Urothelium cell line (cell line): Measurements from ENCODE around the gene SLC27A1.

Experiments used
- DNase-seq: peaks from one replicate; pipeline ENCODE4 v3.0.0; 2011; ENCODE audit warnings: low spot score, mixed read lengths
- FAIRE-seq: peaks from 2 replicates; lab custom pipeline; 2011; peaks lifted over from hg19 to GRCh38; lab: Jason Lieb, UNC

Gene SLC27A1

DNA sequence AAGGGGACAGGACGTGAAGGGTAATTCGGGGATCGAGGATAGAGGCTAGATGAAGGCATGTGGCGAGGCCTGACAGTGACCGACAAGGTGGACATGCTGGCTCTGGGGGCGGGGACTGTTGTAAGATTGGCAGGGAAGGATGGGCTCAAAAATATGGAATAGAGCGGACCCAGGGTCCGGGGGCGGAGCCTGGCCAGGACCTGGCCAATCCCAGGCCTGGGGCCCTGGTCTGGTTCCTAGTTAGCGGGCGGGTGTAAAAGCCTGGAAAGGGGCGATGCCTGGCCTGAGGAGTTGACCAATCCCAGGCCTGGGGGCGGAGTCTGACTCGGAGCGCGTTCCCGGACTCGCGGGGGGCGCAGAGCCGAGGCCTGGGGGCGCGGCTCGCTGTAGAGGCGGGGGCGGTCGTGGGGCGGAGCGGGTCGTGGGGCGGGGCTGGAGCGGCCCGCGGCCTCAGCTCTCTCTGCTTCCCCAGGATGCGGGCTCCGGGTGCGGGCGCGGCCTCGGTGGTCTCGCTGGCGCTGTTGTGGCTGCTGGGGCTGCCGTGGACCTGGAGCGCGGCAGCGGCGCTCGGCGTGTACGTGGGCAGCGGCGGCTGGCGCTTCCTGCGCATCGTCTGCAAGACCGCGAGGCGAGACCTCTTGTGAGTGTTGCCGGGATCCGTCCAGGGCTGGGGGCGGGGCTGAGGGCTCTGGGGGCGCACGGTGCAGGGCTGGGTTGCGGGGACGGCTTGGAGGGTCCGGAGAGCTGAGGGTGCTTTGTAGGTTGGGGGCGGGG is at the start of gene SLC27A1:
TSS of gene SLC27A1 (plus strand) at position 457 of the 774 bp plus-strand sequence. CDS start at position 474, 17 bp downstream.
- DNase-seq (peak; percentile 93), FAIRE-seq (no peak)

DNA sequence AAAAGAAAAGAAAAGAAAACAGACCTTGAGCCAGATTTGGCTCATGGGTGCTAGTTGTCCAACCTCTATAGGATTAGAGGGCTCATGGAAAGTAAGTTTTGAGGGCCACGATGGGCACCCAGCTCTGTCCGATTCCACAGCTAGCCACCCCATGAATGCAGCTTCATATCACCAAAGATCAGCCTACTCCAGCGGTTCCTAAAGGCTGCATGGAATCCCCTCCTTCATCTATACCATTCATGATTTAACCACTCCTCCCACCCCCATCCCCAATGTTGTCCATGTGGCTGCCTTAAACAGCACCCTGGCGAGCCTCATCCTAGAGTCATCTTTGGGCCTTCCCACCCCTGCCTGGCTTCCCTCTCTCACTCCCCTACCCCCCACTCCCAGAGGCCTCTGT is 48.4 kb upstream of the SLC27A1 start:
- DNase-seq, result no peak
- no peak for FAIRE-seq

DNA sequence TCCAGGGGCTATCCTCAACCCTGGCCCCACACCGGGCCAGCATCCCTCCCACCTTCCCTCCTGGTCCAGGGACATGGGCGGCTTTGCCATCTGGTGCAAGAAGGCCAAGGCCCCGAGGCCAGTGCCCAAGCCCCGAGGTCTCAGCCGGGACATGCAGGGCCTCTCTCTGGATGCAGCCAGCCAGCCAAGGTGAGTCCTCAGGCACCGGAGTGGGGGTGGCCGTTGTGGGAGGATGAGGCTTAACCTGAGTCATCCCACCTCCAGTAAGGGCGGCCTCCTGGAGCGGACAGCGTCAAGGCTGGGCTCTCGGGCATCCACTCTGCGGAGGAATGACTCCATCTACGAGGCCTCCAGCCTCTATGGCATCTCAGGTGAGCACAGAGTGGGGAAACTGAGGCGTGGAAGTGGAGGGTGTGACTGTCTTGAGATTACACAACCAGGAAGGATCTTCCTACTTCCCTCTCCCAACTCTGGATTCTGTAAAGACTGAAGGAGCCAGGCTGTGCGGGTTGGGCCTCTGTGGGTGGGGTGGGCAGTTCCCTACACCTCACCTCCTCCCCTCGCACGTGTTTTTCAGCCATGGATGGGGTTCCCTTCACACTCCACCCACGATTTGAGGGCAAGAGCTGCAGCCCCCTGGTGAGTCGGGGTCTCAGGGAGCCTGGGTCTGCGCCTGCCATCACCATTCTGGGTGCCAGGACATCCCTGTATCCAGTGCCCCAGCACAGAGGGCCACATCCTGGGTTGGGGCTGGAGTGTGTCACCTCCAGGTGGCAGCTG is 46.7 kb upstream of the SLC27A1 start:
- DNase-seq (no peak), FAIRE-seq (no peak)

DNA sequence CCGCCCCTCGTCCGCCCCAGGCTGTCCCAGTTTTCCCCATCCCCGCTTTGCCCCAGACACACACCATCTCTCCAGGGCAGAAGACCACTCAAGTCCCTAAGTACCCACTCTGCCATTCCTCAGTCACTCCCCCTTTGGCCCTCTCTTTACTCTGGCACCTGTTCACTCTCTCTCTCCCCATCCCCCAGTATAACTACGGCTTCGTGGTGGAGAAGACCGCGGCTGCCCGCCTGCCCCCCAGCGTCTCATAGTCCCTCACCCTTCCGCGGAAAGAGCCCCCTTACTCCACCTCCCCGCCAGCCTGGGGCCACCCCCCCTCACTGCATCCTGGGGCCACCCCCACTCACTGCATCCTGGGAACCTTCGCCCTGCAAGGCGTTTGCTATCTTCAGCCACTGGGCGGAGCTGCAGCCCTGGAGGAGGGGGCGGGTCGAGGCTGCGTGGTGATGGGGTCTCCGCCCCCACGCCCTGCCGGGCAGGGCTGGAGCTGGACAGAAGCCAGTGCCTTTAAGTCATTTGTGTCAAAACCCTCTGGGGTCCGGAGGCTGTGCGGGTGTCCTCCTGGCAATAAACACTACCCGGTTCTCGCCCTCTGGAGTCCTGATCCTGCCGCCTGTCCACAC is 45.5 kb upstream of the SLC27A1 start:
- no peak for FAIRE-seq
- DNase-seq, result peak; percentile 64

GRCh38 chr19:17429641-17430113 is 40.6 kb upstream of the SLC27A1 start:
- DNase-seq, result no peak
- no peak for FAIRE-seq

DNA sequence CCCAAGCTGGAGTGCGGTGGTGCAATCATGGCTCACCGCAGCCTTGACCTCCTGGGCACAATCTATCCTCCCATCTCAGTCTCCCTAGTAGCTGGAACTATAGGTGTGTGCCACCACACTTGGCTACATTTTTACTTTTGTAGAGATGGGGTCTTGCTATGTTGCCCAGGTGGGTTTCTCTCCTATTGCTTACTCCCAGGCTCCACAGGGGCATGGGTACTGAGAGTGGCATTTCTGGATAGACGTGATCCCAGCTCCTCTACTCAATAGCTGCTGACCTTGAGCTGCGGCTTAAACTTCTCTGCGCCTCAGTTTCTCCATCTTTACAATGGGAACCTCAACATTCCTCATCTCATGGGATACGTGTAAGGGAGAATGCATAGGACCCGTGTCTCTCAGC is 38.9 kb upstream of the SLC27A1 start:
- no peak for DNase-seq

GRCh38 chr19:17435218-17435617 is 35.1 kb upstream of the SLC27A1 start:
- no peak for FAIRE-seq

More for the DNA sequence above, 38.9 kb upstream of the SLC27A1 start:
- FAIRE-seq, result no peak

DNA sequence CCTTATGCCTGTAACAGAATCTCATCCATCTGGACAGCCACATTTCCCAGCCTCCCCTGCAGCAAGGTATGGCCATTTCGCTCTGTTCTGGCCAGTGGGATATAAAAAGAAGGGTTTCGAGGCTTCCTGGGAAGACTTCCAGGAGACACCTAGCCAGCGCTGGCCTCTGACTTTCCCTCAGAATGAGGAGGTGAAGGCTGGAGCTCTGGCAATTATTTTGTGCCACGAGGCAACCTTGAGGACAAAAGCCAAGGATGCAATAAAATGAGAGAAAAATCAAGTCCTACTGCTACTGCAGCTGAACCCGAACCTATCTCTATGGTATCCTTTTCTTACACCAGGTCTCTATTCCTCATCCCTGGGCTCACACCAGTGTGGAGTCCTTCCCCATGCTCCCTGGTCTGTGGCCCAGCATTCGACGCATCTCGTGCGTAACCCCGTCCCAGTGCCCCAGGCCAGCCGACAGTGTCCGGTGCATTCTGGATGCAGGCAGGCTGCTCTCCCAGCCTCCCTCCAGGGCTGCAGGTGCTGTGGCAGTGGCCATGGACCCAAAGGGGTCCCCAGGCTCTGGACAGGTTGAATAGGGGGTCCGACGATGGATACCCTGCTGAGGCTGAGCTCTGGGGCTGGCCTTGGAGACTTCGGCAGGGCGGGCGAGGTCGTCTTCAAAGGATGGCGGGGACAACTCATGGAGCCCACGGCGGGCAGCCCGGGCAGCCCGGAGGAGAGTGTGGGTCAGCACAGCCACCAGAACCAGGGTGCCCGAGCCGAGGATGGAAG is 34.0 kb upstream of the SLC27A1 start:
- FAIRE-seq (no peak), DNase-seq (no peak)

More at GRCh38 chr19:17435218-17435617, 35.1 kb upstream of the SLC27A1 start:
- no peak for DNase-seq

DNA sequence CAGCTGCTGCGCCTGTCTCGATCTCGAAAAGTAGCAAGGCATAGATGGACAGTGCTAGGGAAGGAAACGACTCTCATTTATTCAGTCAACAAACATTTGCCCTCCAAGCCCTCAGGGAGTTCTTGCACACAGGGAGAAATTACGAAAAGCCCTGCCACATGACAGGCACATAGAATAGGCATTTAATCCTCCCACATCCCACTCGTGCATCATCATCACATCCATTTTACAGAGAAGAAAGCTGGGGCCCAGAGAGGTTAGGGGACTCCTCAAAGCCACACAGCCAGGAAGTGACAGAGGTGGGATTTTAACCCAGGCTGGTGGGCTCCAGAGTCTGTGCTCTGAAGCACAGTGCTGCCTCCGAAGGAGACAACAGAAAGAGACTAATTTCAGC is 33.5 kb upstream of the SLC27A1 start:
- FAIRE-seq, result no peak
- no peak for DNase-seq

GRCh38 chr19:17441241-17442021 is 28.9 kb upstream of the SLC27A1 start:
- DNase-seq (peak; percentile 27), FAIRE-seq (no peak)

DNA sequence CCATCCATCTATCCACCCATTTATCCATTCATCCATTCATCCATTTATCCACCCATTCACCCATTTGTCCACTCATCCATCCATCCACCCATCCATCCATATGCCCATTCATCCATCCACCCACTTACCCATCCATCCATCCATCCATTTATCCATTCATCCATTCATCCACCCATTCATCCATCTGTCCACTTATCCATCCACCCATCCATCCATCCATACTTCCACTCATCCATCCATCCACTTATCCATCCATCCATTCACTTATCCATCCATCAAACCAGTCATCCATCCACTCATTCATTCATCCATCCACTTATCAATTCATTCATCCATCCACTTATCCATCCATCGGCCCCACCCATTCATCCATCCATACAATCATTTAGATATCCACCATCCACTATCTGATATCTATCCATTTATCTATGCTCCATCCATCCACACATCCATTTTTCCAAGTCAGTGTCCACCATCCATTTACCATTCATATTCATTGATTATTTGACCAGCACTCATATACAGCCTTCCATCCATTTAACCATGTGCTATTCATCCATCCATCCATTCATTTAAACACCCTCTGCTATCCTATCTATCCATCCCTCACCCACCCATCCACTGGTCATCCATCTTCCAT is 24.7 kb upstream of the SLC27A1 start:
- DNase-seq, result no peak
- FAIRE-seq, result no peak

GRCh38 chr19:17447704-17448130 is 22.6 kb upstream of the SLC27A1 start:
- FAIRE-seq, result no peak
- DNase-seq, result no peak

DNA sequence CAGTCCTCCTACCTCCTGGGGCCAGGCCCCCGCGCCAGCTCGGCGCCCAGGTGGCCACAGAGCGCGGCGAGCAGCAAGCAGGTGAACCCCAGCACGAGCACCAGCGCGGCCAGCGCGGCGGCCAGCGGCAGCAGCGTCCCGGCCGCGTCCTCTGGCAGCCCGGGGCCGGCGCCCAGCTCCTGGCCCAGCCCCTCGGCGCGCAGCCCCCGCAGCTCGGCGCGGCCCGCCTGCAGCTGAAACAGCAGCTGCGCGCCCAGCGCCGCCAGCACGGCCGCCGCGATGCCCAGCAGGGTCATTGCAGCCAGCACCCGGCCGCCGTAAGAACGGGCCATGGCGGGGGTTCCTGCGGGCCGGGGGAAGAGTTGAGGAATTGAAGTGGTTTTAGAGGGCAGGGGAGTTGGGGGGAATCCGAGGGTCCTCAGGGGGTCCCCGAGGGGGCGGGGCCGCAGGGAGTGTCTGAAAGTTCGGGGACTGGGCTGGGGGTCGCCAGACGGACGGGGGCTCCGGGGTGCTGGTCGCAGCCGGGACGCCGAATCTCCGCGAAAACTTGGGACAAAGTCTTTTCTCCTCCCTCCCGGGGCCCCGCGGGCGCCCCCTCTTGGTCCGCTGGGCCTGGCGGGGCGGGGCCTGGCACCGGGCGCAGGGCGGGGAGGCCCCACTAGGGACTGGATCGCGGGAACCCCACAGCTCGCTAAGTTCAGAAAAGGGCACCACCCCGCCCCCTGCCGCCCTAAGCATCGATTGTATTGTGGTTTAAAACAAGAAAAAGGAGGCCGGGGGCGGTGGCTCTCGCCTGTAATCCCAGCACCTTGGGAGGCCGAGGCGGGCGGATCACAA is 22.0 kb upstream of the SLC27A1 start, which contains the start of gene TMEM221:
TSS of gene TMEM221 (minus strand) at position 538 of the 837 bp plus-strand sequence. CDS start at position 332, 206 bp downstream.
- no peak for DNase-seq
- no peak for FAIRE-seq

DNA sequence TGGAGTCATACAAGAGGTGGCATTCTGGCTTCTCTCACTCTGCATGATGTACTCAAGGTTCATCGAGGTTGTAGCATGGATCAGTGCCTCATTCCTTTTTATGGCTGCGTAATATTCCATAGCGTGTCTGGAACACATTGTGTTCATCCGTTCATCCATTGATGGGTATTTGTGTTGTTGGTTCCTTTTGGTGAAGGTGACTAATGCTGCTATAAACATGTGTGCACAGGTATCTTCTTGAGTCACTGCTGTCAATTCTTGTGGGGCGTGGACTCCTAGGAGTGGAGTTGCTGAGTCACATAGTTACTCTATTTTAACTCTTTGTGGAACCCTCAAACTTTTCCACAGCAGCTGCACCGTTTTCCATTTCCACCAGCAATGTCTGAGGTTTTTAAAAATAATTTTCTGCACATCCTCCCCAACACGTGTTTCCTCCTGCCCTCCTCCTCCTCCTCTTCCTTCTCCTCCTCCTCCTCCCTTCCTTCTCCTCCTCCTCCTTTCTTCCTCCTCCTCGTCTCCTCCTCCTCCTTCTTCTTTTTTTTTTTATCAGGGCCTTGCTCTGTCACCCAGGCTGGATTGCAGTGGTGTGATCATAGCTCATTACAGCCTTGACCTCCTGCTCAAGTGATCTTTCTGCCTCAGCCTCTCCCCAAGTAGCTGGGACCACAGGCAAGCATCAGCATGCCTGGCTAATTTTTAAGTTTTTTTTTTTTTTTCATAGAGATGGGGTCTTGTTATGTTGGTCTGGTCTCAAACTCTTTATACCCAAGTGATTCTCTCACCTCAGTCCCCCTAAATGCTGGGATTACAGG is 19.9 kb upstream of the SLC27A1 start:
- peak; percentile 30 for DNase-seq
- FAIRE-seq, result no peak

GRCh38 chr19:17451820-17452219 is 18.5 kb upstream of the SLC27A1 start:
- FAIRE-seq (no peak), DNase-seq (no peak)

DNA sequence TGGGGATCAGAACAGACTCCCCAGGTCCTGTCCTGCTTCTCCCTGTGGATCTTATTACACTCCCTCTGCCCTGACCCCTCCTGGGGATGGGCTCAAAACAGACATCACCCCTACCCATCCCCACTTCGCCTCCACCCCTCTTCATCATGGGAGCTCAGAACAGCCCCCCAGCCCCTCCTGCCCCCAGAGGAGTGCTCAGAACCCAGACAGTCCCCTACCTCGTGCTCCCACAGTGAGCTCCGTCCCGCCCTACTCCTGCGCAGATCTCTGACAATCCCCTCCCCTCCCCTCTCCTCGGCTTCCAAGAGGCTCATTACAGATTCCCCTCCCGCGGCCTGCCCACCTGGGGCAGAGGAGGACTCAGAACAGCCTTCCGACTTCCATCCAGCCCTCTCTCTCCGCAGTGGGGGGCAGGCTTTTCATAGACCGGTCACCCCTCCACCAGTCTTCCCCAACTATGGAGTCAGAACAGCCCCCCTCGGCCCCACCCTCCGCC is 15.7 kb upstream of the SLC27A1 start:
- DNase-seq (no peak), FAIRE-seq (no peak)
